HG03354 (cell line): ENCODE measurements around the gene SLITRK5.

Experiments
- ATAC-seq: cut with Tn5 transposase; IDR thresholded peaks from one replicate; pipeline ENCODE4 v1.9.1; 2021; ENCODE audit warnings: mild to moderate bottlenecking; ENCODE audit not compliant: unreplicated experiment, poor library complexity, severe bottlenecking

The SLITRK5 gene

DNA sequence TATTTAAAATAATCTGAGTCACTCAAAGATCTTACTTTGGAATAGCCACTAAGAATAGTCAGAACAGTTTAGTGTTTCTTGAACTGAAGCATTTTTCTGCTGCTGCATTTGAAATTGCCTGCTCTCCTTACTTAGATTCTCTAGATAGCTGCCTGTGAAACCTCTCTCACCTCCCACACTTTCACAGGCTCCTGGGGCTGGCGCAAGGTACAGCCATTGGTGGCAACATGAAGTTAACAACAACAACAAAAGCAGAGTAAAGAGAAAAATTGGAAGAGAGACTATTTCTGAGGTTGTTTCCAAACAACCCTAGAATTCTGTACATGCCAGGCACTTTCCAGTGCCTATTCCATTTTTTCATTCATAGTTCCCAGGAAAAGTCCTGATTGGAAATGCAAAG, 25.3 kb downstream of the SLITRK5 start:
- ATAC-seq = no peak

DNA sequence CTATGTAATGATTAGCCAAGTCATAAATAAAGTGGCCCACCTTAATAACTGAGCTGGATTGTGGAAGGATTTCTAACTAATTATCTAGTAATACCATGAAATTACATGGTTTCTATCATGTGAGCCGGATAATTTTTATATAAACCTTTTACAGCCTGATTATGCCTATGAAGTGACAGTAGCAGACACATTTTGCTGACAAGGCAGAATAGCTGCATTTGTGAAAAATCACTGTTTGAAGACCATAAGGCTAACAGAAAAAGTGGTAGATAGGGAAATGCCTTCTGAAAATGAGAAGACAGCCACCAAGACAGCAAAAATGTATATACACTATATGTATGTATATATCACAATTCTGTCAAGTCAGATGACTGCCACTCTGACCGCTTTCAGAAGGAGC, 27.1 kb downstream of the SLITRK5 start:
- ATAC-seq = no peak

DNA sequence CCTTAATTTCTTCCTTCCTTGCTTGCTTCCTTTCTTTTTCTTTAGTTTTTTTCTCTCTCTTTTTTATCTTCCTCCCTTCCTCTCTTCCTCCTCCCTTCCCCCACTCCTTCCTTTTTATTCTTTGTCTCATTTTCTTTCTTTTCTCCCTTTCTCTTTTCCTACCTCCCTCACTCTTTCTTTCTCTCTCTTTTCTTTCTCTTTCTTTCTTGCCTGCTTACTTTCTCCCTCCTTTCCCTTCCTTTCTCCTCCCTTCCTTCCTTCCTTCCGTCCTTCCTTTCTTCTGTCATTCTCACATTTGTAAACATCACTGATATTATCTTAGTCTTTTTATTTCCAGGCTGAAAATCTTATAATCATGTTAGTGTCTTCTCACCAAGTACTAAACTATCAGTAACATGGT, 38.8 kb downstream of the SLITRK5 start:
- no peak for ATAC-seq

DNA sequence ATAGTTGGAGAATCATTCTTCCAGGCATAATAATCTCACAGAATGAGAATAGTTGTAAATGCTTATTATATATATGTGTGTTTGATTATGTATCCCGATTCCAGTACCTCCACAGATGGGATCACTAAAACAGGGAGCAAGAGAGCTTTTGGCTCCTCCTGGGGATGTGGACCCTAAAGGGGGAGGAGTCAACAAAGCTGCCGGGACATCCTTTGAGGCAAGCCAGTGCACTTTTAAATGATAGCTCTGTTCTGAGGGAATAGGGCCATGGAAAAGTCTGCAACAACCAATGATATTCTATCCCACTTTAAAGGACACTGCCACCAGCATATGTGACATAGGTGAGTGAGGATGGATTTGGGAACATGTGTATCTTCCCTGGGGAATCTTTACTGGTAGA, 40.8 kb downstream of the SLITRK5 start:
- no peak for ATAC-seq
